HepG2 (cell line): Measurements from ENCODE around the gene EVI5. TPM values are rescaled to one million over a fixed set of nuclear protein-coding genes. Genes with fewer than 3 reads are reported as not detected.

Experiments used
- AHDC1 ChIP-seq: sonication (generic); formaldehyde crosslinking; IDR thresholded peaks from 2 replicates; pipeline ENCODE4 v1.5.1; 2020; ENCODE audit warnings: mild to moderate bottlenecking, missing genetic modification reagents, borderline replicate concordance
- BORCS8-MEF2B ChIP-seq: sonication (generic); formaldehyde crosslinking; IDR thresholded peaks from 2 replicates; pipeline ENCODE4 v1.8.0; 2022; ENCODE audit warnings: mild to moderate bottlenecking, missing genetic modification reagents
- CCAR2 ChIP-seq: fragments of 200-400 bp; formaldehyde crosslinking; optimal IDR thresholded peaks from 2 replicates; pipeline ENCODE3; 2018; ENCODE audit warnings: low read depth, mild to moderate bottlenecking, low read length, moderate library complexity
- HDAC2 ChIP-seq: sonication (generic); formaldehyde crosslinking; IDR thresholded peaks from 2 replicates; pipeline ENCODE4 v1.4.0; 2020; ENCODE audit warnings: missing genetic modification reagents
- HNRNPLL ChIP-seq: fragments of 200-400 bp; formaldehyde crosslinking; IDR thresholded peaks from 2 replicates; pipeline ENCODE4 v1.6.1; 2017; ENCODE audit warnings: mild to moderate bottlenecking, low read depth, low read length; ENCODE audit not compliant: poor library complexity, severe bottlenecking
- HOXA9 ChIP-seq: sonication (generic); formaldehyde crosslinking; IDR thresholded peaks from 2 replicates; pipeline ENCODE4 v1.8.1; 2022; ENCODE audit warnings: missing genetic modification reagents, mild to moderate bottlenecking, moderate library complexity, borderline replicate concordance
- MAF1 ChIP-seq: sonication (generic); formaldehyde crosslinking; IDR thresholded peaks from 2 replicates; pipeline ENCODE4 v1.5.0; 2020; ENCODE audit warnings: missing genetic modification reagents, borderline replicate concordance
- PBX2 ChIP-seq: IDR thresholded peaks from 2 replicates; pipeline ENCODE4 v1.6.1; 2016; ENCODE audit warnings: control low read depth
- SAFB2 ChIP-seq: sonication (generic); formaldehyde crosslinking; IDR thresholded peaks from 2 replicates; pipeline ENCODE4 v1.5.1; 2020; ENCODE audit warnings: missing genetic modification reagents, low read depth, mild to moderate bottlenecking, borderline replicate concordance
- SIX1 ChIP-seq: sonication (generic); formaldehyde crosslinking; IDR thresholded peaks from 2 replicates; pipeline ENCODE4 v1.4.0; 2020; ENCODE audit warnings: missing genetic modification reagents, borderline replicate concordance
- SKIL ChIP-seq: sonication (generic); formaldehyde crosslinking; IDR thresholded peaks from 2 replicates; pipeline ENCODE4 v1.8.0; 2022; ENCODE audit warnings: missing genetic modification reagents, mild to moderate bottlenecking, moderate library complexity, borderline replicate concordance
- WIZ ChIP-seq: sonication (generic); formaldehyde crosslinking; IDR thresholded peaks from 2 replicates; pipeline ENCODE4 v1.5.1; 2020; ENCODE audit warnings: mild to moderate bottlenecking, missing genetic modification reagents
- ZNF431 ChIP-seq: sonication (generic); formaldehyde crosslinking; IDR thresholded peaks from 2 replicates; pipeline ENCODE4 v1.9.0; 2022; ENCODE audit warnings: missing genetic modification reagents, low read depth, mild to moderate bottlenecking, borderline replicate concordance
- ZNF788 ChIP-seq: sonication (generic); formaldehyde crosslinking; IDR thresholded peaks from 2 replicates; pipeline ENCODE4 v1.5.0; 2020; ENCODE audit warnings: mild to moderate bottlenecking, missing genetic modification reagents, borderline replicate concordance
- ZSCAN9 ChIP-seq: IDR thresholded peaks from 2 replicates; pipeline ENCODE4 v1.6.1; 2016; ENCODE audit warnings: borderline replicate concordance
- polyA plus RNA-seq, 8 experiments: library from polyadenylated mRNA; depleted of rRNA in 3 of 8; stranded (reverse) in 7 of 8; unstranded in 1 of 8; fragments of >200 nt; fragmentation: Illumina TruSeq in 4 of 8; extraction: Trizol in 4 of 8; gene quantifications; 2 replicates each; pipeline versions ENCODE4 v1.2.1 to v1.2.3, GENCODE V29; 2011 to 2016; ENCODE audit warnings: low read depth in 4 of 8, missing spikeins in 1 of 8, mixed read lengths in 1 of 8; ENCODE audit not compliant: insufficient read depth in 1 of 8
- total RNA-seq, 5 experiments: library from RNA; depleted of rRNA; stranded (reverse); fragments of >200 nt; fragmentation: Illumina TruSeq; extraction: Trizol; gene quantifications; 2 replicates each; pipeline ENCODE4 v1.2.3, GENCODE V29; 2016; ENCODE audit warnings: low read depth in 1 of 5
- TF ChIP-seq, protein P1 (sequence below): sonication (generic); IDR thresholded peaks from 2 replicates; pipeline ENCODE4 v1.6.1; 2016; ENCODE audit warnings: low read depth, borderline replicate concordance
- TF ChIP-seq, protein P2 (sequence below): sonication (generic); formaldehyde crosslinking; IDR thresholded peaks from 2 replicates; pipeline ENCODE4 v1.8.0; 2022; ENCODE audit warnings: missing genetic modification reagents, low read depth, mild to moderate bottlenecking, borderline replicate concordance

Gene EVI5
- total and polyA plus RNA-seq, 2 of the 13 experiments (the other 11 are each of a cell fraction or from before 2014, with no cell fraction given): 4.0 to 12.6 TPM

DNA sequence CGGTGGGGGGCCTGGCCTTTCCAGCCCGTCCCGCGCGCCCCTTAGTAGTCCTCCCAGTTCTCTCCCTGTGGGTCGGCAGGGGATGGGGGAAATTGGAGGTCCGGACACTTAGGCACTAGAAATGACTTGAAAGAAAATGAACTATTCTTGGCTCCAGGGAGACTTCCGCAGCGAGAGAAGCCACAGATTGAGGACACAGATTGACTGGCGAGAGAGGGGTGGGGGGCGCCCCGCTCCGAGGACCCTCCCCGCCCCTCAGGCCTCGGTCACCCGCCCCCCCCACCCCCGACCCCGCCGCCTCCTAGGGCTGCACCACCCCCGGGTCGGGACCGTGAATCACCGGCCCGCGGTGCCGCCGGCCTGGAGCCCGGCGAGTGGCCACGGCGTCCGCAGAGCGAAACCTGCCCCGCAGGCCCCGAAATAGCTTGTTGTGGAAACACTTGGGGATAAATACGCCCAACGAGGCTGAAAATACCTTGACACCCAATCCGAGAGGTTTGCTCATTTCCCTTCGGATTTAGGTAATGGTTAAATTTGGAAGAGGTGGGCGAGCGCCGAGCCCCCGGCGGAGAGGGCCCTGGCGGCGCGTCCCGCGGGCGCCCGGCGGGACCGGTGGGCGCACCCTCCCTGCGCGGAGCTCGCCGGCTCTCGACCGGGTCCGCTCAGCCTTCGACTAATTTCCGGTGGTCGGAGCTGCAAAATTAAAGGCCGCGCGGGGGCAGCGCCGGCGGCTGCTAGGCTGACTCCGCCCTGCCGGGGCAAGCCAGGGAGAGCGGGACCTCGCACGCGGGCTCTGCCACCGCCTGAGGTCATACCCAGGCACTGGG, 298.4 kb downstream of the EVI5 start, which contains the start of gene GFI1 (continued):
- TF ChIP-seq AHDC1 (CRISPR knock-in tag) (no peak), HOXA9 (CRISPR knock-in tag) (0 out of 2 replicates have a peak, but pooled peaks have one; percentile 33), PBX2 (CRISPR knock-in tag) (no peak), MAF1 (no peak), SKIL (CRISPR knock-in tag) (no peak; the same call in 1 of the 2 replicates), HDAC2 (0 out of 2 replicates have a peak, but pooled peaks have one; percentile 20), SAFB2 (CRISPR knock-in tag) (peak; percentile 45; the same call in 1 of the 2 replicates), HNRNPLL (peak; percentile 45), BORCS8-MEF2B (CRISPR knock-in tag) (0 out of 2 replicates have a peak, but pooled peaks have one; percentile 64), SIX1 (no peak), CCAR2 (no peak), ZSCAN9 (peak; percentile 37; the same call in 1 of the 2 replicates), WIZ (peak; percentile 34; the same call in 1 of the 2 replicates), ZNF431 (CRISPR knock-in tag) (peak; percentile 10; the same call in 1 of the 2 replicates), ZNF788 (no peak; the same call in 1 of the 2 replicates)
- TF ChIP-seq, protein P1, sequence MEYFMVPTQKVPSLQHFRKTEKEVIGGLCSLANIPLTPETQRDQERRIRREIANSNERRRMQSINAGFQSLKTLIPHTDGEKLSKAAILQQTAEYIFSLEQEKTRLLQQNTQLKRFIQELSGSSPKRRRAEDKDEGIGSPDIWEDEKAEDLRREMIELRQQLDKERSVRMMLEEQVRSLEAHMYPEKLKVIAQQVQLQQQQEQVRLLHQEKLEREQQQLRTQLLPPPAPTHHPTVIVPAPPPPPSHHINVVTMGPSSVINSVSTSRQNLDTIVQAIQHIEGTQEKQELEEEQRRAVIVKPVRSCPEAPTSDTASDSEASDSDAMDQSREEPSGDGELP: no peak
- TF ChIP-seq, protein P2, sequence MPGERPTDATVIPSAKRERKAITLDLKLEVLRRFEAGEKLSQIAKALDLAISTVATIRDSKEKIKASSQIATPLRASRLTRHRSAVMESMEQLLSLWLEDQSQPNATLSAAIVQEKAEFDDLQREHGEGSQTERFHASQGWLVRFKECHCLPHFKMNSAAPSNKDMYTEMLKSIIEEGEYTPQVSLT (CRISPR knock-in tag): no peak
